GM19099 (cell line): ENCODE results near the gene GID8.

ENCODE experiments used
- POLR2A ChIP-seq: IDR thresholded peaks from 3 replicates; pipeline ENCODE4 v1.6.1; 2011; ENCODE audit warnings: low read depth; ENCODE audit not compliant: insufficient read length; ENCODE audit errors: extremely low read depth

The GID8 gene

DNA sequence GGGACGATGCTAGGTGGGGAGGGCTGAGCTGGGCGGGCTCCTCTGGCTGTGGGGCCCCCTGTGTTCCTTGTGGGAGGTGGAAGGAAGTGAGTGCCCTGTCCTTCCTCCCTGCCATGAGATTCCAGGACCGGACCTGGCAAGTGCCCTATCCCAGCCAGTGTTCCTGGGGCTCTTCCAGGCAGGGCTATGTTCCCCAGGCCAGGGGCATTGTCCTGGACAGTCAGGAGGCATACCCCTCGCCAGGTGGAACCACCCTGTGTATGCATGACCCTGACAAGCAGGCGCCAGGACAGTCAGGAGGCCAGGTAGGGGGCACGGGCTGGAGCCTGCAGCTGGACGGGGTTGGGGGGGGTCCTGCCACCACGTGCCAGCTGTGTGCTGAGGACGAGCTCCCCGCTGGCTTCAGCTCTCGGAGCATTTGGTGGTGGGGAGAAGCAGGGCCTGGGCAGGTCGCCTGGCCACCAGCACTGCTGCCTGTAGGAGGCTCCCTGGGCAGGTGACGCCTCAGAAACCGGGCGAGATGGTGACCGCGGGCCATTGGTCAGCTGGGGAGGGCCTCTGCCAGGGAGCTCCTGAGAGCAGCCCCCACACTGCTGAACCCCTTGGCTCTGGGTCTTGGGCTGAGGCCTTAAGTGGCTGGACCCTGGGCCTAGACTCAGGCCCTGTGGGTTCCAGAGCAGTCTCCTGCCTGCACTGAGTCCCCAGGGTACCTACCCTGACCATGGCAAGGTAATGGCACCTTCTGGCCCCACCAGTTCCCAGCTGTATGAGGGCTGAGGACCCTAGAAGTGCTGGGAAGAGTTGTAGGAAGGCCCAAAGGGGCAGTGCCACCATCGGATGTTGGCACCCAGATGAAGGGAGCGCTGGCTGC lies 15.3 kb downstream of the GID8 start:
- no peak for TF ChIP-seq POLR2A

- TF ChIP-seq POLR2A: no peak
Observed at GRCh38 chr20:62953839-62954703, 16.1 kb downstream of the GID8 start.

- no peak for TF ChIP-seq POLR2A
Observed at GRCh38 chr20:62955519-62956386, 17.8 kb downstream of the GID8 start.

DNA sequence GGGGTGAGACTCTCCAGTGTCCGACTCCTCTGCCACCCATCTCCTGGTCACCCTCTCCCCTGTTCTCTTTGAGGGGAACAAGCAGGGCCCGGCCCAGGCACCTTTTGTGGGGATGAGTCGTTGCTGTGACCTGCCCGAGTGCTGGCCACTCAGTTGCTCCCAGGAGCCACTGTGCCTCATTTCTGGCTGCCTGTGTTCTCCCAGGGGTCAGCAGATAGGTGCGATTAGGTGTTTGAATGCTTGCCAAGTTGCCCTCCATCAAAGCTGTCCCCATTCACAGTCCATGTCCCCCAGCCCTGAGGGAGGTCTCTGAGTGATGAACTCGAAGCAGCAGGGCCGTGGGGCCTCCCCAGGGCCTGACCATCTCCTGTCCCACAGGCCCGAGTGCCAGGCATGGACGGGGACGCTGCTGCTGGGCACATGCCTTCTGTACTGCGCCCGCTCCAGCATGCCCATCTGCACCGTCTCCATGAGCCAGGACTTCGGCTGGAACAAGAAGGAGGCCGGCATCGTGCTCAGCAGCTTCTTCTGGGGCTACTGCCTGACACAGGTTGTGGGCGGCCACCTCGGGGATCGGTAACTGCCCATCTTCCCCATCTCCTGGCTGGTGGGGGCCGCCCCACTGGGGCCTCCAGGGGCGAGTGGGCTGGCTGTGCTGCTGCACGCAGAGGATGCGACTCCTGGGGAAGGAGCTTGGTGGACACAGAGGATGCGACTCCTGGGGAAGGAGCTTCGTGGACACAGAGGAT lies 18.6 kb downstream of the GID8 start:
- TF ChIP-seq POLR2A: no peak

DNA sequence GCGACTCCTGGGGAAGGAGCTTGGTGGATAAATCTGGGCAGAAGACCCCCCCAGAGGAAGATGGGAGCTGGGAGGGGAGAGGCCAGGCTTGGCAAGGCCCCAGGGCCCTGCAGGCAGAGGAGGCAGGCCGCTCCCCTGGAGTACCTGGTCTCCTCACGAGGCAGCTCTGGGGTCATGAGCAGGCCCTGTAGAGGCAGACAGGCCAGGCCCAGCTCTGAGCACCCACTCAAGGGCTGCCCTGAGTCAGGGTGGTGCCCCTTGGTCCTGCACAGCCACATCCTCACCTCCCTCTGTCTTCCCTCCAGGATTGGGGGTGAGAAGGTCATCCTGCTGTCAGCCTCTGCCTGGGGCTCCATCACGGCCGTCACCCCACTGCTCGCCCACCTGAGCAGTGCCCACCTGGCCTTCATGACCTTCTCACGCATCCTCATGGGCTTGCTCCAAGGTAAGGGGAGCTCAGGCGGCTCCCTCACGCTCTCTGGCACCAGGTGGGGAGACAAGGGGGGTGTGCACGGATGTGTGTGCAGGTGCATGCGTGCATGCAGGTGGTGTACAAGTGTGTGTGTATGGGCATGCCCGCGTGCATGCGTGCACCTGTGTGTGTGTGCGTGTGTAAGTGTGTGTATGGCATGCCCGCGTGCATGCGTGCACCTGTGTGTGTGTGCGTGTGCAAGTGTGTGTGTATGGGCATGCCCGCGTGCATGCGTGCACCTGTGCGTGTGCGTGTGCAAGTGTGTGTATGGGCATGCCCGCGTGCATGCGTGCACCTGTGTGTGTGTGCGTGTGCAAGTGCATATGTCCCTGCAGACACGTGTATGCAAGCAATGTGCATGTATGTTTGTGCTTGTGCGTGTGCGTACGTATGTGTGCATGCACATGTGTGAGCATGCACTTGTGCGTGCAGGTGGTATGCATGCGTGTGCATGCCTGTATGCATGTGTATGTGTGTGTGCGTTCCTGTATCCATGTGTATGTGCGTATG lies 19.5 kb downstream of the GID8 start:
- no peak for TF ChIP-seq POLR2A

DNA sequence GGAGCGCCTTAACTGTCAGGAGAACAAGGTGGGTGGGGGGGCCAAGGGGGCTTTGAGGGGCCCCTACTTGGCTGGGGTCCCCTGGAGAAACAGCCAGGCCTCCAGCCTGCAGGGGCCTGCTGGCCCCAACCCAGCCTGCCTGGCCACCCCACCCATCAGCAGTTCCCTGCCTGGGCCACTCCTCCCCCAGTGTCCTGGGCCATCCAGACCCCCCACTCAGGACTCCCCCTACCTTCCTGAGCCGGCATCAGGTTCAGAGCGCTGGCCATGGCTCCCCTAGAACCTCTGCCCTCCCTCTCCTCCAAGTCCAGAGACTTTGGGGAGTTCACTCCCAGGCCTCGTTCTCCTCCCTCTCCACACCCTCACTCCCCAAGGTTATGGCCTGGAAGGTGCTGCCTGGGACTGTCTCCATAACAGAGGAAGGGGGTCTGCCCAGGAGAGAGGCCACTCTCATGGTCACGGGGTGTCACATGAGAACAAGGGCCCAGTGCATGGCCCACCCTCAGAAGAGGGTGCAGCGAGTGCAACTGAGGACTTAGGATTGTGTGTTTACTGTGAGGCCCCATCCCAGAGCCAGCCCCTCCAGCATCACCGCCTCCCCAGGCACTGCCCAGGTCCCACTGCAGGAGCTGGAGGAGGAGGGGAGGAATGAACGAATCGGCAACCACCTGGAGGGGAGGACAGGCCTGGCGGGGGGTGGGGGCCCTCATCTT lies 20.6 kb downstream of the GID8 start:
- TF ChIP-seq POLR2A: no peak

DNA sequence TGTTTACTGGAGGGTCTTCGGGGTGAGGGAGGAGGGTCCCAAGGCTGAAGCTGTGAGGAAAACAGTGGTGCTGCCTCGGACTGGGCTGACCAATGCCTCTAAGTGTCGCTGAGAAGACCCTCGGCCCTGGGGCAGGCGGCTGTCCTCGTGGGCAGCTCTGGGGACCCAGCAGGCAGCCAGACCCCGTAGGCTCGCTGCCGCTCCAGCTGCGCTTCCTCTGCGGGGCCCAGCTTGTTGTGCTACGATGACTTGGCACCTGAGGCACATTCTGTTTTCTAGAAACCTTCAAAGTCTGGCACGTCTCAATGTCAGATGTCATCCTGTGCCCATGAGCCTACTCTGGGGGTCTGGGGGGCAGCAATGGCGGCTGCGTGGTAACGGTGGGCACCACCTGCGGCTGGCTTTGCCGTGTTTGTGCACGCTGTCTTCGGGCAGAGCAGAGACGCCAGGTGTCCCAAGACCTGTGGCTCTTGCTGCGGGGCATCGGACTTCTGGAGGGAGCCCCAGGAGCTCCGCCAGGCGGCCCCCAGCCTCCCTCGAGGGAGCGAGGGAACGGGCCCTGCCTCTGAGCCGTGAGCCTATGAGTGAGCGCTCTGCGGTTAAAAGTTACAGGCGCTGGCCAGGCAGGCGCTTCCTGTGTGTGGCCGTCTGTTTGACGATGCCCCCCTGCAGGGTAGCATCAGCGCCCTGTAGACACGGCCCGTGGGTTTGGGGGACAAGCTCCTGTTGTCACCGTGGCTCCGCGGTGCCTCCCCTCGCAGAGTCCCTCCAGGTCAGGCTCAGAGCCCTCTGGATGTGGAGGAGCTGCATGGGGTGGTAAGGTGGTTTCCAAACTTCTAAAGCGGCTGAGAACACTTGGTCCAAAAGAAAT lies 21.4 kb downstream of the GID8 start:
- no peak for TF ChIP-seq POLR2A

GRCh38 chr20:62959998-62960436 lies 22.1 kb downstream of the GID8 start:
- TF ChIP-seq POLR2A: no peak

- no peak for TF ChIP-seq POLR2A
Observed at GRCh38 chr20:62961310-62961783, 23.4 kb downstream of the GID8 start.

GRCh38 chr20:62961799-62962198 lies 23.9 kb downstream of the GID8 start:
- no peak for TF ChIP-seq POLR2A

GRCh38 chr20:62962221-62962879 lies 24.4 kb downstream of the GID8 start:
- no peak for TF ChIP-seq POLR2A
